ENCODE data around the gene NUDT4. TPM values are rescaled to one million over a fixed set of nuclear protein-coding genes. Genes with fewer than 3 reads are reported as not detected.

Gene NUDT4
- polyA plus RNA-seq, 1 donor (not counting 4 experiments of a cell fraction or from before 2014, with no cell fraction given), result 33.2 TPM

GRCh38 chr12:93425736-93426411 is 48.1 kb downstream of the NUDT4 start:
- Histone ChIP-seq H3K4me2 (ENCODE audit: control insufficient read depth, extremely low read depth, insufficient read depth, low read depth, low read length) (no peak overlapping the region), H3K36me3 (ENCODE audit: control insufficient read depth in 2 of 2, extremely low read depth in 1 of 2, insufficient read depth in 2 of 2, low read length in 2 of 2) (peaks cover 0 to 6% of the 10 kb centered on the region in 2 experiments), H3K9ac (ENCODE audit: control insufficient read depth, extremely low read depth, insufficient read depth, low read length) (no peak overlapping the region), H3K79me2 (ENCODE audit: control insufficient read depth, insufficient read depth, low read length) (peaks cover 98% of the 10 kb centered on the region), H4K20me1 (ENCODE audit: control insufficient read depth, extremely low read depth, insufficient read depth, low read length) (peaks cover 24% of the 10 kb centered on the region), H3K9me1 (ENCODE audit: control insufficient read depth, extremely low read depth, insufficient read depth, low read length) (no peaks in the 10 kb centered on the region), H3K27me3 (ENCODE audit: control insufficient read depth, extremely low read depth, insufficient read depth, low read length) (no peaks in the 10 kb centered on the region), H2AFZ (ENCODE audit: control insufficient read depth, low read length) (no peak overlapping the region), H3K9me3 (ENCODE audit: control insufficient read depth, low read depth, low read length) (no peaks in the 10 kb centered on the region), H3K27ac (ENCODE audit: control insufficient read depth, insufficient read depth, low read length) (no peak overlapping the region), H3K4me1 (ENCODE audit: control insufficient read depth, extremely low read depth, insufficient read depth, low read length) (peaks cover 21% of the 10 kb centered on the region), H3K4me3 (ENCODE audit: control insufficient read depth in 2 of 3, extremely low read depth in 1 of 3, insufficient read depth in 2 of 3, low read depth in 1 of 3, low read length in 3 of 3) (no peak overlapping the region)
- DNase-seq (ENCODE audit: low read depth, low spot score) (no peak), FAIRE-seq (no peak)
- dilution Hi-C loops (cut with MboI; ENCODE audit: extremely low pct_ligation_motif_present, low sequenced_read_pairs), result no loop called here
- no peak for TF ChIP-seq CTCF (optimal IDR thresholded peaks at IDR 0.05 in 1 of 3, IDR thresholded peaks at IDR 0.05 in 1 of 3, conservative IDR thresholded peaks at IDR 0.05 in 1 of 3; ENCODE audit: extremely low read depth in 1 of 3, insufficient read depth in 2 of 3, low read length in 3 of 3)
- TF ChIP-seq EZH2 (IDR thresholded peaks at IDR 0.05; ENCODE audit: low read length), result no peak

- H3K4me3 ChIP-seq (ENCODE audit: control insufficient read depth in 2 of 3, extremely low read depth in 1 of 3, insufficient read depth in 2 of 3, low read depth in 1 of 3, low read length in 3 of 3), result no peak overlapping the region
- no peak overlapping the region for H2AFZ ChIP-seq (ENCODE audit: control insufficient read depth, low read length)
- no peak overlapping the region for H3K27ac ChIP-seq (ENCODE audit: control insufficient read depth, insufficient read depth, low read length)
- no peak overlapping the region for H3K4me2 ChIP-seq (ENCODE audit: control insufficient read depth, extremely low read depth, insufficient read depth, low read depth, low read length)
- H4K20me1 ChIP-seq (ENCODE audit: control insufficient read depth, extremely low read depth, insufficient read depth, low read length), result peaks cover 24% of the 10 kb centered on the region
- TF ChIP-seq EZH2 (IDR thresholded peaks at IDR 0.05; ENCODE audit: low read length), result no peak
- no peak for TF ChIP-seq CTCF (optimal IDR thresholded peaks at IDR 0.05 in 1 of 3, IDR thresholded peaks at IDR 0.05 in 1 of 3, conservative IDR thresholded peaks at IDR 0.05 in 1 of 3; ENCODE audit: extremely low read depth in 1 of 3, insufficient read depth in 2 of 3, low read length in 3 of 3)
- dilution Hi-C loops (cut with MboI; ENCODE audit: extremely low pct_ligation_motif_present, low sequenced_read_pairs), result no loop called here
- peaks cover 97% of the 10 kb centered on the region for H3K79me2 ChIP-seq (ENCODE audit: control insufficient read depth, insufficient read depth, low read length)
- H3K9ac ChIP-seq (ENCODE audit: control insufficient read depth, extremely low read depth, insufficient read depth, low read length), result no peak overlapping the region
- DNase-seq (ENCODE audit: low read depth, low spot score) (no peak), FAIRE-seq (no peak)
- H3K27me3 ChIP-seq (ENCODE audit: control insufficient read depth, extremely low read depth, insufficient read depth, low read length), result no peaks in the 10 kb centered on the region
- peaks cover 21% of the 10 kb centered on the region for H3K4me1 ChIP-seq (ENCODE audit: control insufficient read depth, extremely low read depth, insufficient read depth, low read length)
- peaks cover 0 to 6% of the 10 kb centered on the region in 2 experiments for H3K36me3 ChIP-seq (ENCODE audit: control insufficient read depth in 2 of 2, extremely low read depth in 1 of 2, insufficient read depth in 2 of 2, low read length in 2 of 2)
- no peaks in the 10 kb centered on the region for H3K9me1 ChIP-seq (ENCODE audit: control insufficient read depth, extremely low read depth, insufficient read depth, low read length)
- H3K9me3 ChIP-seq (ENCODE audit: control insufficient read depth, low read depth, low read length), result no peaks in the 10 kb centered on the region
These were observed 48.7 kb downstream of the NUDT4 start for GRCh38 chr12:93426412-93426805.

Data from keratinocyte (primary cell).